SK-N-MC (cell line): ENCODE data around the gene RBM26.
A peak's percentile ranks its signal among the peaks of the same experiment; 100 is the strongest.

Source experiments
- DNase-seq: peaks from one replicate; pipeline ENCODE4 v3.0.0-alpha.2; 2011; ENCODE audit warnings: low read depth, low spot score
- H3K27ac ChIP-seq: fragments of 200-600 bp; sonication (generic); 2 replicates; pipeline ENCODE4 v1.5.1; 2016; ENCODE audit warnings: mixed run types
- H3K36me3 ChIP-seq: fragments of 200-600 bp; sonication (generic); 2 replicates; pipeline ENCODE4 v1.6.1; 2017; ENCODE audit warnings: antibody characterized with exemption, low read length, mixed read lengths; ENCODE audit not compliant: insufficient read depth
- H3K4me3 ChIP-seq: fragments of 200-600 bp; sonication (generic); 2 replicates; pipeline ENCODE4 v1.5.1; 2016
- H3K9ac ChIP-seq: fragments of 200-600 bp; sonication (generic); 2 replicates; pipeline ENCODE4 v1.8.0; 2017; ENCODE audit warnings: mixed run types, mixed read lengths; ENCODE audit not compliant: insufficient read length
- H3K9me3 ChIP-seq: fragments of 200-600 bp; sonication (generic); 2 replicates; pipeline ENCODE4 v1.6.1; 2017; ENCODE audit warnings: low read depth, mild to moderate bottlenecking, antibody characterized with exemption, low read length, moderate library complexity, mixed read lengths
- EZH2 ChIP-seq: fragments of 200-600 bp; sonication (generic); IDR thresholded peaks from one replicate; pipeline ENCODE4 v1.6.1; 2017; ENCODE audit warnings: antibody characterized with exemption
- FOXP2 ChIP-seq: optimal IDR thresholded peaks from 2 replicates; pipeline ENCODE3; 2011; ENCODE audit warnings: mild to moderate bottlenecking, moderate library complexity; ENCODE audit not compliant: insufficient read depth; ENCODE audit errors: extremely low read length, control extremely low read depth
- POLR2AphosphoS5 ChIP-seq: IDR thresholded peaks from 2 replicates; pipeline ENCODE4 v1.6.1; 2012; ENCODE audit warnings: mild to moderate bottlenecking, low read depth, low read length, borderline replicate concordance

Gene RBM26

GRCh38 chr13:79341202-79341601 is 64.9 kb downstream of the RBM26 start:
- Histone ChIP-seq H3K27ac (no peak overlapping the region), H3K4me3 (no peak overlapping the region), H3K9me3 (no peaks in the 10 kb centered on the region), H3K36me3 (peaks cover 96% of the 10 kb centered on the region), H3K9ac (no peak overlapping the region)
- no peak for DNase-seq
- TF ChIP-seq EZH2 (no peak), FOXP2 (no peak), POLR2AphosphoS5 (no peak)

DNA sequence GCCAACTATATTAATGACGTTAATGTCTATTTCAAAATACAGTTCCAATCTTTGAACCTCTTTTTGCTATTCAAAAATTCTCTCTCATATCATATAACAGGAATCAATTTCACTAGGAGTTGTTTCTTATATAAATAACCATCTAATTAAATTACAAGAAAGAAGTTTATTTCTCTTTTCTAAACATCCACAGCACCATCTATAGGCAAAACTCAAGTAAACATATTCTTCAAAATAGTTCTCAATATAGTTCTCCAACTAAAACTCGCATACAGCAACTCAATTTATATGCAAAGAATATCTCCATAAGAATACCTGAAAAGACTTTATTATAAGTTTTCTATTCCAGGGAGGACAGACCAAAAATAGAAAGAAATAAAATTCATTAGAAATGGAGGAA is 65.6 kb downstream of the RBM26 start:
- Histone ChIP-seq H3K9me3 (no peaks in the 10 kb centered on the region), H3K36me3 (peaks cover 97% of the 10 kb centered on the region), H3K9ac (no peak overlapping the region), H3K27ac (no peak overlapping the region), H3K4me3 (no peak overlapping the region)
- DNase-seq, result no peak
- no peak for TF ChIP-seq EZH2
- TF ChIP-seq FOXP2, result no peak
- TF ChIP-seq POLR2AphosphoS5, result no peak

GRCh38 chr13:79338343-79338742 is 67.7 kb downstream of the RBM26 start:
- TF ChIP-seq EZH2, result no peak
- no peak for TF ChIP-seq FOXP2
- TF ChIP-seq POLR2AphosphoS5, result no peak
- DNase-seq, result no peak
- Histone ChIP-seq H3K9ac (no peak overlapping the region), H3K27ac (no peak overlapping the region), H3K9me3 (no peaks in the 10 kb centered on the region), H3K36me3 (peaks cover 96% of the 10 kb centered on the region), H3K4me3 (no peak overlapping the region)

DNA sequence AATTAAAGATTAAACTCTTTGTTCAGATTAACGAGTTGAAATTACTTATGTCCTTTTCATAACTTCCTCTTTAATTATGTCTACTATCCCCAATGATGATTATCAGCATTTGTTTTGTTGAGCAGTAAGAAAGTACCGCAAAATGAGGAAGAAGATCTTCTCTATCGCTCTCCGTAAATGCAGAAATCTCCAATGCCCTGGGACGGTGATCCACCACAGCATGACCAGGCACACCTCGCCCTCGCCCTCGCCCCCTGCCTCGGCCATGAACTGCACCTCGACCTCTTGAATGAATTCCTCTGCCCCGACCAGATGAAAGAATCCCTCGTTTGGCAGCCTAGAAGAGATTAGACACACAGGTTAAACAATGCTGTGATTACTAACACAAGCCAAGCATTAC is 69.1 kb downstream of the RBM26 start:
- Histone ChIP-seq H3K27ac (no peak overlapping the region), H3K4me3 (no peak overlapping the region), H3K9me3 (no peaks in the 10 kb centered on the region), H3K9ac (no peak overlapping the region), H3K36me3 (peaks cover 96% of the 10 kb centered on the region)
- no peak for TF ChIP-seq FOXP2
- no peak for TF ChIP-seq EZH2
- no peak for TF ChIP-seq POLR2AphosphoS5
- no peak for DNase-seq

DNA sequence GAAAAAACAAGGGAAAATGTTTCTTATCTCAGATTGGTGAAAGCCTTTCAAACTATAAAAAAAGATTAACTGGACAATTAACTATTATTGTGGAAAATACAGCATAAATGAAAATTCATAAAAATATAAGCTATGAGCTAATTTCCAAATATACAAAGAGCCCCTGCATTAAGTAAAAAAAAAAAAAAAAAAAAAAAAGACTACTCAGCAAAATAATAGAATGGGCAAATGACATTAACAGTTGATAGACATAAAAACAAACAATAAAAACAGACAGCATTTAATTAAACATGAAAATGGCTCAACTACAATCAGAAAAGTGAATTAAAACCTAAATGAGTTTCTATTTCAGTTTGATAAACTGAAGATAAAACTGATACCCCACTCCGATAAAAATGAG is 77.5 kb downstream of the RBM26 start:
- no peak for DNase-seq
- Histone ChIP-seq H3K4me3 (no peak overlapping the region), H3K36me3 (peaks cover 79% of the 10 kb centered on the region), H3K27ac (no peak overlapping the region), H3K9ac (no peak overlapping the region), H3K9me3 (no peaks in the 10 kb centered on the region)
- TF ChIP-seq POLR2AphosphoS5 (no peak), FOXP2 (no peak), EZH2 (no peak)

DNA sequence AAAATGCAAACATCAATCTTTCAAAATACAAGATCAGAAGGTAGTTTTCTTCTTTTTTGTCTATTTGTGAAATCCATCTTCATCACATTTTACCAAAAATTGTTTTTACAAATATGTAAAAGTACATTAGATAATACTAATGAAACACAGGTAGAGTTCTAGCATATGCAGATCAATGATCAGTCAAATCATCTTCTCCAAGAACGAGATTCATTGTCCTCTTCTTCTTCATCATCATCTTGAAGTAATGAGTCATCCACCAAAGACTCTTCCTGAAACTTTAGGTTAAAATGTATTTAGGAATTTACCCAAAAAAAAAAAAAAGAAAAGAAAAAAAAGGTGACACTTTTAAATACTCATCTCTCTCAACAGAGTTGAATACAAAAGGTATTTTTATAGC is 85.6 kb downstream of the RBM26 start:
- Histone ChIP-seq H3K4me3 (no peak overlapping the region), H3K27ac (no peak overlapping the region), H3K9me3 (no peaks in the 10 kb centered on the region), H3K9ac (no peak overlapping the region), H3K36me3 (peaks cover 63% of the 10 kb centered on the region)
- TF ChIP-seq FOXP2, result no peak
- no peak for TF ChIP-seq POLR2AphosphoS5
- no peak for TF ChIP-seq EZH2
- DNase-seq, result no peak

GRCh38 chr13:79318664-79319063 is 87.4 kb downstream of the RBM26 start:
- Histone ChIP-seq H3K4me3 (no peak overlapping the region), H3K9ac (no peak overlapping the region), H3K9me3 (no peaks in the 10 kb centered on the region), H3K36me3 (peaks cover 69% of the 10 kb centered on the region), H3K27ac (no peak overlapping the region)
- TF ChIP-seq FOXP2, result no peak
- TF ChIP-seq EZH2, result no peak
- no peak for TF ChIP-seq POLR2AphosphoS5
- no peak for DNase-seq

- TF ChIP-seq EZH2, result no peak
- Histone ChIP-seq H3K36me3 (peaks cover 61% of the 10 kb centered on the region), H3K9me3 (no peaks in the 10 kb centered on the region), H3K27ac (no peak overlapping the region), H3K4me3 (no peak overlapping the region), H3K9ac (no peak overlapping the region)
- no peak for DNase-seq
Measured at GRCh38 chr13:79317856-79318255, 88.2 kb downstream of the RBM26 start.

DNA sequence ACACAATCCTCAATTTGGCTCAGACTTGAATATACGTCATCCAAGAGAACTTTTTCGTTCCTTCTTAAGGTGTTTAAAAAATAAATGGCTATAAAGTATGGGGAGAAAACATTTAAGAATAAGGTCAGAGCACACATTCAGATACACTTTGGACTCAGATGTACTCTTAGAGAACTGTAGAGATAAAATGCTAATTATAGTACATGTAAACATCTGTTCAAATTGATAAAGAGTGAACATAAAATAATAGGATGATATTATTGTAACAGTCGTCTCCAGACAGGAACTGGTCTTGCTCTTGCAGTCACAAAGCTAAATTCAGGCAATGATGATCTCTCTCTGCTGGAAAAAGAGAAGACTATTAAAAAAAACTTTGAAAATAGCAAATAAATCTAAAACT is 91.4 kb downstream of the RBM26 start:
- Histone ChIP-seq H3K9me3 (no peaks in the 10 kb centered on the region), H3K9ac (no peak overlapping the region), H3K36me3 (peaks cover 32% of the 10 kb centered on the region), H3K4me3 (no peak overlapping the region), H3K27ac (peak overlapping the region; percentile 1; the same call in 1 of the 2 replicates)
- DNase-seq, result no peak
- TF ChIP-seq EZH2, result no peak
- TF ChIP-seq POLR2AphosphoS5, result no peak
- TF ChIP-seq FOXP2, result no peak
